Measurements from ENCODE around the gene CDH13. TPM values are rescaled to one million over a fixed set of nuclear protein-coding genes. Genes with fewer than 3 reads are reported as not detected.

The CDH13 gene
- total and polyA plus RNA-seq, 2 of the 8 experiments (the other 6 are each of a cell fraction or from before 2014, with no cell fraction given), result 2.3 to 2.4 TPM

- Histone ChIP-seq H3K4me3 (ENCODE audit: extremely low read depth in 1 of 4, insufficient read depth in 2 of 4, low read depth in 3 of 4, low read length in 4 of 4) (no peak overlapping the region), H3K56ac (replicated peaks; ENCODE audit: insufficient read length, low read depth, low read length) (no peak overlapping the region), H2AK5ac (ENCODE audit: low read depth, low read length) (no peak overlapping the region), H3K27ac (ENCODE audit: low read depth, low read length) (no peak overlapping the region), H4K20me1 (replicated peaks in 1 of 2; ENCODE audit: control insufficient read depth in 1 of 2, insufficient read depth in 2 of 2, low read length in 2 of 2) (no peaks in the 10 kb centered on the region), H3K79me1 (ENCODE audit: low read depth, low read length) (no peaks in the 10 kb centered on the region), H3K27me3 (replicated peaks in 1 of 4; ENCODE audit: control insufficient read depth in 3 of 4, extremely low read depth in 1 of 4, insufficient read depth in 3 of 4, low read length in 3 of 4) (no peaks in the 10 kb centered on the region), H3K36me3 (ENCODE audit: control insufficient read depth in 2 of 4, insufficient read depth in 4 of 4, low read length in 3 of 4) (no peaks in the 10 kb centered on the region), H3K23ac (ENCODE audit: insufficient read length) (no peak overlapping the region), H2BK5ac (ENCODE audit: low read depth, low read length) (no peak overlapping the region), H3K18ac (ENCODE audit: extremely low read depth, low read length) (no peak overlapping the region), H3K4me1 (replicated peaks in 1 of 4; ENCODE audit: control insufficient read depth in 3 of 4, insufficient read depth in 4 of 4, low read length in 3 of 4) (no peaks in the 10 kb centered on the region), H4K5ac (ENCODE audit: insufficient read length, low read depth, low read length) (no peak overlapping the region), H4K8ac (ENCODE audit: extremely low read depth, insufficient read depth, low read length) (no peak overlapping the region), H2AFZ (ENCODE audit: low read length) (no peak overlapping the region), H3K79me2 (ENCODE audit: control insufficient read depth in 1 of 2, insufficient read depth in 2 of 2, low read length in 2 of 2) (no peaks in the 10 kb centered on the region), H3K4ac (replicated peaks; ENCODE audit: insufficient read length, low read depth, low read length) (no peak overlapping the region), H4K91ac (replicated peaks; ENCODE audit: insufficient read length, low read length) (no peak overlapping the region), H2BK15ac (ENCODE audit: low read length) (no peak overlapping the region), H3K9ac (replicated peaks in 1 of 4; ENCODE audit: extremely low read depth in 1 of 4, low read depth in 3 of 4, low read length in 3 of 4) (no peak overlapping the region), H3K4me2 (ENCODE audit: insufficient read depth in 1 of 2, low read depth in 2 of 2, low read length in 2 of 2) (no peak overlapping the region), H3K23me2 (ENCODE audit: low read depth, low read length) (no peaks in the 10 kb centered on the region; the same call in 1 of the 2 replicates), H2BK12ac (ENCODE audit: low read depth, low read length) (no peak overlapping the region), H3K14ac (ENCODE audit: insufficient read length) (no peak overlapping the region), H2BK120ac (replicated peaks; ENCODE audit: low read depth, low read length) (no peak overlapping the region), H2BK20ac (ENCODE audit: low read length) (no peak overlapping the region), H3K9me3 (ENCODE audit: insufficient read depth in 2 of 2, low read depth in 1 of 2, low read length in 1 of 2) (no peaks in the 10 kb centered on the region)
- no peak for DNase-seq (ENCODE audit: low read depth in 1 of 2, low spot score in 2 of 2)
- TF ChIP-seq PHF8 (conservative IDR thresholded peaks at IDR 0.05; ENCODE audit: low read depth, low read length), result no peak
- TF ChIP-seq RFX5 (IDR thresholded peaks at IDR 0.05; ENCODE audit: borderline replicate concordance, low read depth, low read length), result no peak
- no peak for TF ChIP-seq GTF2F1 (IDR thresholded peaks at IDR 0.05; ENCODE audit: borderline replicate concordance, low read depth, low read length)
- TF ChIP-seq HDAC2 (IDR thresholded peaks at IDR 0.05; ENCODE audit: borderline replicate concordance in 1 of 2, low read depth in 2 of 2, low read length in 2 of 2), result no peak
- TF ChIP-seq TAF7 (optimal IDR thresholded peaks at IDR 0.05; ENCODE audit: borderline replicate concordance, low read depth, low read length), result no peak
- no peak for TF ChIP-seq KDM5A (IDR thresholded peaks at IDR 0.05; ENCODE audit: low read length)
- no peak for TF ChIP-seq TAF1 (IDR thresholded peaks at IDR 0.05; ENCODE audit: low read depth, low read length)
- TF ChIP-seq SRF (IDR thresholded peaks at IDR 0.05; ENCODE audit: low read depth, low read length), result no peak
- no peak for TF ChIP-seq EZH2 (IDR thresholded peaks at IDR 0.05; ENCODE audit: low read depth, low read length, severe bottlenecking)
- no peak for TF ChIP-seq SP2 (IDR thresholded peaks at IDR 0.05; ENCODE audit: low read length)
- TF ChIP-seq MAFK (IDR thresholded peaks at IDR 0.05; ENCODE audit: low read depth, low read length), result no peak
- TF ChIP-seq CBX5 (IDR thresholded peaks at IDR 0.05; ENCODE audit: low read depth, low read length), result no peak
- no peak for TF ChIP-seq CEBPB (IDR thresholded peaks at IDR 0.05; ENCODE audit: low read depth, low read length)
- FAIRE-seq, result no peak
- 91% methylated on average over 4 of the region's 4 CpGs; no CpG with 5 or more reads in 1 of the 2 experiments for WGBS, 2 experiments (ENCODE audit: extremely low coverage in 1 of 2, insufficient coverage in 1 of 2, insufficient read length in 1 of 2, insufficient replicate concordance in 2 of 2, low coverage in 1 of 2, low lambda C conversion rate in 2 of 2, missing lambda C conversion rate in 1 of 2)
- POLR2A ChIA-PET (ENCODE audit: partially characterized antibody), result no interaction called here
- CTCF ChIA-PET (ENCODE audit: partially characterized antibody), result interaction anchor here (0.9 kb wide), 1 partner anchor 91 kb away, joined by 3 read pairs; no protein-coding TSS in a partner anchor
Measured at GRCh38 chr16:82899731-82900450, 273.1 kb downstream of the CDH13 start.
